HT1080 (cell line): ENCODE measurements around the gene R3HDM4. TPM values are rescaled to one million over a fixed set of nuclear protein-coding genes. Genes with fewer than 3 reads are reported as not detected.
A peak's percentile ranks its signal among the peaks of the same experiment; 100 is the strongest.

Source experiments
- DNase-seq: peaks from one replicate; pipeline ENCODE4 v3.0.0-alpha.2; 2015; ENCODE audit warnings: low read depth
- total RNA-seq: library from RNA; depleted of rRNA; stranded (reverse); fragments of >200 nt; shearing (Covaris generic); gene quantifications from 2 replicates; pipeline ENCODE4 v1.2.3, GENCODE V29; 2014

R3HDM4 gene
- total RNA-seq, 1 experiment from 2014 or later: 42.2 TPM

- no peak for DNase-seq
Measured at GRCh38 chr19:932648-933552, 19.9 kb upstream of the R3HDM4 start.

- DNase-seq: no peak
Measured at GRCh38 chr19:931860-932647, 19.0 kb upstream of the R3HDM4 start.

GRCh38 chr19:929891-930258 is 16.9 kb upstream of the R3HDM4 start:
- DNase-seq: no peak

- no peak for DNase-seq
Measured at GRCh38 chr19:929203-929890, 16.3 kb upstream of the R3HDM4 start.

GRCh38 chr19:928471-929202 is 15.6 kb upstream of the R3HDM4 start:
- no peak for DNase-seq

GRCh38 chr19:927780-928401 is 14.9 kb upstream of the R3HDM4 start:
- no peak for DNase-seq

- no peak for DNase-seq
Measured at GRCh38 chr19:927351-927779, 14.3 kb upstream of the R3HDM4 start.

- no peak for DNase-seq
Measured at GRCh38 chr19:926589-927350, 13.8 kb upstream of the R3HDM4 start.

- DNase-seq: no peak
Measured at GRCh38 chr19:926323-926588, 13.2 kb upstream of the R3HDM4 start.

GRCh38 chr19:925526-926322 is 12.7 kb upstream of the R3HDM4 start, which contains the start of gene ARID3A:
Gene ARID3A (plus strand): TSS chr19:926035. CDS start chr19:929529, 3,494 bp downstream.
- peak; percentile 75 for DNase-seq

GRCh38 chr19:925087-925525 is 12.1 kb upstream of the R3HDM4 start:
- peak; percentile 50 for DNase-seq

GRCh38 chr19:924553-925086 is 11.6 kb upstream of the R3HDM4 start:
- no peak for DNase-seq

- DNase-seq: no peak
Measured at GRCh38 chr19:920051-920864, 7.2 kb upstream of the R3HDM4 start.

GRCh38 chr19:919199-920050 is 6.4 kb upstream of the R3HDM4 start:
- DNase-seq: no peak

- DNase-seq: no peak
Measured at GRCh38 chr19:918481-919198, 5.6 kb upstream of the R3HDM4 start.

- DNase-seq: no peak
Measured at GRCh38 chr19:918152-918437, 5.1 kb upstream of the R3HDM4 start.
